GM18499 (cell line): ENCODE results near the gene HSD3B1.

ENCODE experiments used
- ATAC-seq: cut with Tn5 transposase; IDR thresholded peaks from one replicate; pipeline ENCODE4 v1.9.1; 2021; ENCODE audit warnings: moderate number of reproducible peaks; ENCODE audit not compliant: insufficient read depth, unreplicated experiment

The HSD3B1 gene

DNA sequence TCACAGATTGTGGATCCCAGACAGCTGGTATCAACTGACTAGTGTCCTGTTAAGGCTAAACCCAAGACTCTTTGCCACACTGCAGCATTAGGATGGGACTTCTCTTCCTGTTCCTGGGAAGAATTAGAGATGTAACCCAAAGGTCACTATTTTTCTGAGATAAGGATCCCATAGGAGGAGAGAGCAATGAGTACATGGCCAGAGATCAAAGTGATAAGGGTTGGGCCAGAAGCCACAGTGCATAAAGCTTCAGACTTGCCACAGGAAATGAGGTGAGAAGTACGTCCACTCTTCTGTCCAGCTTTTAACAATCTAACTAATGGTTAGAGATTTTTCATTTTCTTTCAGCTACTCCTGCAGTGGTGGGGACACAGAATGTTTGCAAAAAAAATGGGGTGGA, at the start of gene HSD3B1:
Gene HSD3B1 (plus strand): TSS at position 270 of the 400 bp plus-strand sequence. CDS start 267 bp downstream, outside the sequence.
- no peak for ATAC-seq

DNA sequence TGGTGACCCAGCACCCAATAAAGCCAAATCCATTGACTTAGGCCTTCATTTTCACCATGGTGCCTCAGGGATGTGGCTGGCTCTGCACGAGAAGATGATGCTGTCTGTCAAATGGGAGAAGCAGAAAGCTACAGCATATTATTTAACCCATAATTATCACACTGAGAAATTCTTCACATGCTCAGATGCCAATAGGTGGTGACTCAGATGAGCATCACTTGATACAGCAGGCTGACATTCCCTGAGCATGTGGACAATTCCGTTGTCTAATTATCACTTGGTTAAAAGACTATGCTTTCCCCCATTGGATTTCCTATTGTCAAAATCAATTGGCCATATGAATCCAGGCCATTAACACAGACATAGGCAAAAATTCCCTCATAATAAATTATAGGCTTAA, 44.0 kb upstream of the HSD3B1 start:
- ATAC-seq, result no peak

DNA sequence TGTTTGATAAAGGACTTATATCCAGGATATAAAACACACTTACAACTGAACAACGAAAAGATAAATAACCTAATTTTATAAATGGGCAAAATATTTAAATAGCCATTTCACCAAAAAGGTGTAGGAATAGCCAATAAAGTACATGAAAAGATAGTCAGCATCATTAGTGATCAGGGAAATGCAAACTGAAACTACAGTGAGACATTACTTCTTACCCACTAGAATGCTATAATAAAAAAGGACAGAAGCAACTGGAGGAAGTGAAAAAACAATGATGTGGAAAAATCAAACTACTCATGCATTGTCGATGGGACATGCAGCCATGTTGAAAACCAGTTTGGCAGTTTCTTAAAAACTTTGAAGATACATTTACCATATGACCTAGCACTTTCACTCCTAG, 43.4 kb upstream of the HSD3B1 start:
- no peak for ATAC-seq

GRCh38 chr1:119466445-119466844, 40.6 kb upstream of the HSD3B1 start:
- no peak for ATAC-seq

- ATAC-seq, result no peak
Observed at GRCh38 chr1:119467219-119467618, 39.8 kb upstream of the HSD3B1 start.

DNA sequence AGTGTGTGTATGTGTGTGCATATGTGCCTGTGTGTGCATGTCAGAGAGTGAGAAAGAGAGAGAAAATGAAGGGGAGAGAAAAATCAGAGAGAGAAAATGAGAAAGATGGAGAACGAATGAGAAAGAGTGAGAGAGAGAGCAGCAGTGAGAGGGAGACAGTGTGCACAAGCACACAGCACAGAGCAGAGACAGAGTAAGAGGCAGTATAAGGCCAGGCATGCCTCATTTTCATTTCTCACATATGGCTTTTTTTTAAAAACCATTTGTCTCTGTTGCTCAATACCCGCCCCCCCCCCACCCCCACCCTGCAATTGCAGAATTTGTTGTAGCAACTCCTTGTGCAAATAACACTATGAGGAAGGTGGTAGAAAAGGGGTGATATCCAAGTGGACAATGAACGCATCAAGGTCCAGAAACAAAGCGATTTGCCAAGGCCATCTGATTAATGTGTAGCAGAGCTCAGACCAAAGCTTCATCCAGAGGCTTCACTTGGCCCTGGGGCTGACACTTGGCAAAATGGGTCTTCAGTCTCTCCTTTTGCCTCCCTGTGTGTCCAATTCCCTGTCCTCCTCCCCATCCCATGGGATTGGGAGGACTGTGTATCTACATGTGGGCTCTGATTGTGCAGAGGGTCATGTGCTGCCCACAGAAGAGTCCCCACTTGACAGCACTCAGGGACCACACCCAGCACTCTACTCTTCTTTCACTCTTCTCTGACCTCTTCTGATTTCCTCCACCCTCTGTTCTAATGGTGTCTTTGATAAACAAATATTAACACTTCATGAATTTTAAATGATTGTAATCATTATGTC, 38.9 kb upstream of the HSD3B1 start:
- no peak for ATAC-seq

- ATAC-seq, result no peak
Observed at GRCh38 chr1:119469741-119470140, 37.3 kb upstream of the HSD3B1 start.

DNA sequence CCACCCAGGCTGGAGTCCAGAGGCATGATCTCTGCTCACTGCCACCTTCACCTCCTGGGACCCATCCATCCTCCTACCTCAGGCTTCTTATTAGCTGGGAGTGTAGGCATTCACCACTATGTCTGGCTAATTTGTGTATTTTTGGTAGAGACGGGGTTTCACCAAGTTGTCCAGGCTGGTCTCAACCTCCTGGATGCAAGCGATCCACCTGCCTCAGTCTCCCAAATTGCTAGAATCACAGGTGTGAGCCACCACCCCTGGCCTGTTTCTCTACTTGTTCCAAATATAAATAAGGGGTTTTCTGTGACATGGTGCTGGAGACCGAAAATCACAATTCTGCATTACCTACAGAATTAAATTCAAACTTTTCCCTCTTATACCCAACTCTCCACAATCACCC, 36.6 kb upstream of the HSD3B1 start:
- no peak for ATAC-seq

DNA sequence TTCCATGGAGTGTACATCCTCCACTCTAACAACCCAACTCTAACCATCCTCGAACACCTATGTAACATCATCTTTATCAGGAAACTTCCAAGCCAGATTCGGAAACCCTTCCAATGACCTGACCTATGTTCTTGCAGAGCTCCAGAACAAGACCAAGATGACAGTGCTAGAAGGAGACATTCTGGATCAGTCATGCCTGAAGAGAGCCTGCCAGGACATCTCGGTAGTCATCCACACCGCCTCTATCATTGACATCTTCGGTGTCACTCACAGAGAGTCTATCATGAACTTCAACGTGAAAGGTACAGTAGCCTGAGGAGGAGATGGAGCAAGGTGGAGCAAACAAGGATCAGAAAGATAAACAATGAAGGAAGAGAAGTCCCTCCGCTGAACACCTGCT, 36.1 kb upstream of the HSD3B1 start:
- ATAC-seq, result no peak

DNA sequence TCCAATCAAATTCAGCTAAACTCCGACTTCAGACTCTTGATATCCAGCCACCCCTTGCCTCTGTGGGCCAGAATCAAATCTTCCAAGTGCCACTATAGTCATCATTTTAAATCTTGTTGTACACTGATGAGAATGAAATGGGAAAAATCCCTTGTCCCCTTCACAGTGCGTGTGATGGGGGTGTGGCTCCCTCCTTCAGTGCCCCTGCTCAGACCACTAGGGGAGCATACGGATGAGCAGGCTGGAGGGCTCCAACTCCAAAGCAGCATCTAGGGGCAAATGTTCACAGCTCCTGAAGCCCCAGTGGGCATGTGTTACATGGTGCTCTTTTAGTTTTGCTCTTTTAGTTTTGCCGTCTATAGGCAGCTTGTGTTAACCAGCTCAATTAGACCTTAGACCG, 35.4 kb upstream of the HSD3B1 start:
- ATAC-seq, result no peak

- ATAC-seq, result no peak
Observed at GRCh38 chr1:119472080-119472818, 34.8 kb upstream of the HSD3B1 start.

DNA sequence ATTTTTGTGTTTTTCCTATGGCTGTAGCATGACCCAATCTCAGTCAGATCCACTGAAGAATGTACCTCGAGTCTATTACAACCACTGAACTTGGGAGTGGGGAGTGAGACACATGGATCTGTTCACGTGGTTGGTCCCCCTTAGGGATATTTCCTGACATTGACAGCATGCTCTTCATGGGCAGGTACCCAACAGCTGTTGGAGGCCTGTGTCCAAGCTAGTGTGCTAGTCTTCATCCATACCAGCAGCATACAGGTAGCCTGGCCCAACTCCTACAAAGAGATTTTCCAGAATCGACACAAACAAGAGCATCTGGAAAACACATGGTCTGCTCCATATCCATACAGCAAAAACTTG, 34.2 kb upstream of the HSD3B1 start:
- no peak for ATAC-seq

DNA sequence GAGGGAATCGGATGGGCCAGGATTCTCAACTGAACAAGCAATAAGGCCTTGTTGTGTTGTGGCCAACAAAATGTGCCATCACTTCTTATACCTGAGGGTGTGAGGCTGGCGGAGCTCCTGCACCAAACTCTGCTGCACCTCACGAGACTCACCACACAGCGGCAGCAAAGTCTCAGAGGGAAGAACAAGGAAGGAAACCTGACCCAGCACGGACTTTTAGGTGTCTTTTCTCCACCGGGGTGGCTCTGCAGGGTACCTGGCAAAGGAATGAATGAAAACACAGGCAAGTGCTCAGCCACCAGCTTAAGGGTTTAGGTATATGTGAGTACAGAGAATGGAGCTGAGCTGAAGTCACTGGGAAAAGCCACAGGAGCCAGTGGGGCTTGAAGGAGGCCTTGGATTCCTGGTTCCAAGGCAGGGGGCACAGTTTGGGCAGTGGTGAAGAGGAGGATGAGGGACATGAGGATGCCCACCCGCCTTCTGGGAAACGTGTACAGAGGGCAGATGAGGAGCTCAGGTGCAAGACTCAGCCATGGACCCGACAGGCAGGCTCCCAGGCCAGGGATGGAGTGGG, 31.1 kb upstream of the HSD3B1 start:
- ATAC-seq, result peak; percentile 75

DNA sequence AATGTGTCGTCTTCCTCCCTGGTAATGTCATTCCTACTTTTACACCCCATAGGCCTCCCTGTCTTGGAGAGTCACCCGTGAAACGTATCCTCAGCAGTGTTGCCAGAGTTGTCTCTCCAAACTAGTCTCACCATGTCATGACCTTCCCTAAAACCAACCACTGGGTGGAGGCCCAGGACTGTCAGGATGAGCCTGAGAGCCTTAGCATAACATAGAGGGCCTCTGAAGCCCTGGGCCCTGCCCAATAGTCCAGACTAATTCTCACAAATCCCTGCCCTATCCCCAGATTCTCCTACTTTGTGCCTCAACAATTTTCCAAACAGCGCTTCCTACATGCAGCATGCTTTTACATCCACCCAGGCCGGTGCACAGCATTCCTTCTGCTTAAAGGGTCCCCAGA, 29.3 kb upstream of the HSD3B1 start:
- no peak for ATAC-seq

GRCh38 chr1:119480175-119480574, 26.8 kb upstream of the HSD3B1 start:
- ATAC-seq, result no peak

DNA sequence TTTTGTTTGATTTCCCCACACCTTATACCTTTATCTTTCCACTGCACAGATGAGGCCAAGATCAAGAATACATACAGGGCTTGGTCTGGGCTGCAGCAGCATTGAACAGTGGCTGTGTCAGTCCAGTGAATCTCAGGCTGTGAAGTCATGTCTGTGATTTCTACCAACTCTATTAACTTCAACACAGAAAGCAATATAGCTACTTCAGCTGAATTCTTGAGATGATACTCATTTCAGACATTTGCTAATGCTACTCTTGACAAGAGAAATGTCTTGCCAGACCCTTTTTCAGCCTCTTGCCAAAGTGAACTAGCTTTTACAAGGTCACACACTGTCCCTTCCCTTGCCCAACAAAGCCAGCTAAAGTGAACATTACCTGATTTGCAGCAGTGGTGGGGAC, 25.1 kb upstream of the HSD3B1 start:
- ATAC-seq, result no peak

DNA sequence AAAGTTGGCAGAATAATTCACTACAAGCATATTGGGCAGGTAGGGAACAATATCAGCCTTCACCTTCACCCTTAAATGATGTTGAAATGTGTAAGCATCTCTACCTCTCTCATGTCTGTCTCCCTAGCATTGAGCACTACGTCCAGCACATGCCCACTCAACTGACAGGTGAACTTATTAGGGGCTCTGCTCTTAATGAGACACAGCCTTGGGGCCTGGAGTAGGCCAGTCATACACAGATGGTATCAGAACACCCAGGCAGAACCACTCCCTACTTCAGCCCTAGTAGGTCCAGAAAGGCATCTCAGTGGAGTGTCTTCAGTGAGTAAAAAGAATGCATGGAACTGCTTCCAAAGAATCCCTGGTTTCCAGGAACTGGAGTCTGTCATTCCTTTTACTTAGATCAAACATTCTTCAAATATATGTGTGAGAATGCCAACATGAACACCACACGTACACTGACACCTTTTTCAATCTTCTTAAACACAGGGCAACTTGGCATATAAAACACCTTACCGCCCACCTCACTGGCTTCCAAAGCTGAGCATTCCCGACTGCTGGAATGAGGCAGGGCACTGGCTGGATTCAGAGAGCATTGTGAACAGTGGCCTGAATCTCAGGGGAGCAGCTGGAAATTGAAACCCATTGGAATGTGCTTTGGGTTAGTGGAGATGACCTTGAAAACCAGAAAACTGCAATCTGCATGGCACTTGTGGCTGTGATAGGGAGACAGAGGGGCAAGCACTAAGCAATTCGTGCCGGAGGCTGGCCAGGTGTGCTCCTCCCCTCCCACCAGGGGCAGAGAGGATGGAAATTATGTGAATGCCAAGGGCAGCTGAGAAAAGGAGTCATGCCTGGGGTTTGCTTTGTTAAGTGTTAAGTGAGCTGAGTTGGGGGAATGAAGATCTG, 24.2 kb upstream of the HSD3B1 start:
- ATAC-seq, result no peak

- ATAC-seq, result no peak
Observed at GRCh38 chr1:119483441-119484200, 23.4 kb upstream of the HSD3B1 start.

DNA sequence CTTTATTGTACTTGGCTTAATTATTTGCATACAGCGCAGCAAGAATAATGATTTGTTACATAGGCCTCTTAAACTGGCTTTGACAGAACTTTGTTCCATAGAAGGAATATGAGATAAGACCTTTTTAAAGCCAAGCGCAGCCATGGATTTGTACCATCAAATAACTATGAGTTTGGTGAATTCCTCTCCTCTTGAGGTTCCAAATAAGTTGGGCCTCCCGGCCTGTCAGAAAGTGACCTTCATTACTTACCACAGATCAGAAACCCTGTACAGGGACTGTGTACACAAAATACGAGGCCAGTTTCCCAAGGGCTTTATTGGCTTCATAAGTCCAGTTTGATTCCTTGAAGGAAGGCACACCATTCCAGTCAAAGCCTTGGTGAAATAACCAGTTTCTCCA, 21.8 kb upstream of the HSD3B1 start:
- ATAC-seq, result no peak

DNA sequence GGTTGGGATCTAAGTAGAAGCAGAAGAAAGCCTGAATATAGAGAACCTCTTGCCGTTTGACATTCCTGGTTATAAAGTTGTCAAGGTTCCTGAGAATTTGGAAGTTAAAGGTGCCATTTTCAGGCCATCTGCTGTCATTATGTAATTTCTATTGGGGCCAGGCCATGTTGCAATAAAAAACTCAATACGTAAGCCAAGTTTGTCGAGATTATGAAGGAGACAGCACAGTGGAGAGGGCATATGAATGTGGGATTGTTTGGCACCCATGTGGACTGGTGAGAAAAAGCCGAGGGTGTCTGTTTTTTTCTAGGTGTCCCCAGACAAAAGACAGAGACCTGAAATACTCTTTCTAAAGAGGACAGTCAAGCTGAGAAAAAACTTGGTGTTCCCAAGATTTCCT, 18.8 kb upstream of the HSD3B1 start:
- no peak for ATAC-seq
